ENCODE measurements around the gene METTL3. TPM values are rescaled to one million over a fixed set of nuclear protein-coding genes. Genes with fewer than 3 reads are reported as not detected.

The METTL3 gene
- total and polyA plus RNA-seq, 2 of the 13 experiments (the other 11 are each of a cell fraction or from before 2014, with no cell fraction given) = 123 to 130 TPM

GRCh38 chr14:21455912-21456667 is 55.0 kb downstream of the METTL3 start, which contains the start of gene CHD8 (continued):
- peak; percentile 20; the same call in 1 of the 2 replicates for TF ChIP-seq KLF12 (CRISPR knock-in tag; IDR thresholded peaks at IDR 0.05; ENCODE audit: borderline replicate concordance)
- no peak for TF ChIP-seq CEBPZ (IDR thresholded peaks at IDR 0.05; ENCODE audit: low read length)
- peak; percentile 69; the same call in 1 of the 2 replicates for TF ChIP-seq ZNF280B (CRISPR knock-in tag; IDR thresholded peaks at IDR 0.05; ENCODE audit: borderline replicate concordance)
- TF ChIP-seq ISX (CRISPR knock-in tag; conservative IDR thresholded peaks at IDR 0.05) = no peak; the same call in 1 of the 2 replicates
- TF ChIP-seq ELK4 (CRISPR knock-in tag; IDR thresholded peaks at IDR 0.05; ENCODE audit: borderline replicate concordance) = no peak
- no peak for TF ChIP-seq ZBTB46 (CRISPR knock-in tag; IDR thresholded peaks at IDR 0.05; ENCODE audit: borderline replicate concordance)
- peak; percentile 2; the same call in 1 of the 2 replicates for TF ChIP-seq ARID2 (CRISPR knock-in tag; IDR thresholded peaks at IDR 0.05; ENCODE audit: borderline replicate concordance)
- TF ChIP-seq ZNF354B (CRISPR knock-in tag; IDR thresholded peaks at IDR 0.05) = no peak
- TF ChIP-seq KAT2B (IDR thresholded peaks at IDR 0.05; ENCODE audit: borderline replicate concordance, low read depth, low read length) = no peak
- TF ChIP-seq ZNF496 (CRISPR knock-in tag; IDR thresholded peaks at IDR 0.05; ENCODE audit: insufficient replicate concordance) = no peak
- TF ChIP-seq RCOR2 (CRISPR knock-in tag; IDR thresholded peaks at IDR 0.05) = peak; percentile 83; the same call in 1 of the 2 replicates
- peak; percentile 99 for TF ChIP-seq HMGXB4 (CRISPR knock-in tag; IDR thresholded peaks at IDR 0.05; ENCODE audit: borderline replicate concordance in 1 of 2, low read depth in 1 of 2)
- no peak for TF ChIP-seq ZNF720 (CRISPR knock-in tag; IDR thresholded peaks at IDR 0.05)
- TF ChIP-seq ZNF281 (CRISPR knock-in tag; IDR thresholded peaks at IDR 0.05; ENCODE audit: borderline replicate concordance) = peak; percentile 56; the same call in 1 of the 2 replicates
